Measurements from ENCODE around the gene ZNF407.

ZNF407 gene

DNA sequence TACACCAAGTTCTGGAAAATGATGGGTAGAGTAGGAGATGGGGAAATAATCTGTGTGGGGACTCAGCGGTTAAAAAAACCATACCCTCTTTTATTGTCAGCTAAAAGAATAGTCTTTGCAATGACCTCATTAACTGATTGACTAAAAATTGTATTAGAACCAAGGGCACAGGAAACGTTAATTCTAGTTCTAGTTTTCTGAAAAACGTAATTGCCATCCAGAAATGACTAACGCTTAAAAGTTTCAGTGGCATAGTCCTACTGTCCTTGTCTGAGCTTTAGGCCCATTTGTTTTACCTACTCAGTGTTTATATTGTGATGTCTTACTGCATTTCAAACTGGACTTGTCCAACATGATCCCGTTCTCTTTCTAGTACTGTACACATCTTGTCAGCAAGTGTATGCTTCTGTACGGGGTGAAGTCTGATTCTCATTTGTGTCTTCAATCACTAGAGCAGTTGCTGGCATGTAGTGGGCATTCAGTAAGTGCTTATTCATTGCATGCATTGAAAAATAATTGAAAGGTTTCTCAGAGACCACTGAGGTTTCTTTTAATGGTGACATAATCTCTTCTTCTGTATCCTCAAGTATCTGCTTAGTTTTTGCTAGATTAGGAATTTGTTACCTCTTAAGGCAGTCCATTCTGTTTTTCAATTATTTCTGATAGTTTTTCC, 81.5 kb downstream of the ZNF407 start:
- no peak for DNase-seq (ENCODE audit: low read depth, low spot score)

DNA sequence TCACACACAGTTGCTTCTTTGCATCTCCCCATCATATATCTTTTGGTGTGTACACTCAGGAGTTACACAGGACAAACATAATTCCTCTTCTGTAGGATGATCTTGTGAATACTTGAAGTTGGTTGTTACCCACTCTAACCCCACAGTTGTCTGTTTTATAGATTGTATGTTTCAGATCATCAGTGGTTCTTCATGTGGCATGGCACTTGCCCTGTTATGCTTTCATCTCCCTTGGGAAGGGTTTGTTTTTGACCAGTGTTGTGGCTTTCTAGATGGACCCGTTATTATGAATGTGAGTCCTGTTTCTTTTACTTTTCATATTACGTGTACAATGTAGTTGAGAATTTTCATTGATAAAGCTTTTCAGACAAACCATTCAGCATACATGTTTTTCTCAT, 82.0 kb downstream of the ZNF407 start:
- DNase-seq (ENCODE audit: low read depth, low spot score) = no peak

DNA sequence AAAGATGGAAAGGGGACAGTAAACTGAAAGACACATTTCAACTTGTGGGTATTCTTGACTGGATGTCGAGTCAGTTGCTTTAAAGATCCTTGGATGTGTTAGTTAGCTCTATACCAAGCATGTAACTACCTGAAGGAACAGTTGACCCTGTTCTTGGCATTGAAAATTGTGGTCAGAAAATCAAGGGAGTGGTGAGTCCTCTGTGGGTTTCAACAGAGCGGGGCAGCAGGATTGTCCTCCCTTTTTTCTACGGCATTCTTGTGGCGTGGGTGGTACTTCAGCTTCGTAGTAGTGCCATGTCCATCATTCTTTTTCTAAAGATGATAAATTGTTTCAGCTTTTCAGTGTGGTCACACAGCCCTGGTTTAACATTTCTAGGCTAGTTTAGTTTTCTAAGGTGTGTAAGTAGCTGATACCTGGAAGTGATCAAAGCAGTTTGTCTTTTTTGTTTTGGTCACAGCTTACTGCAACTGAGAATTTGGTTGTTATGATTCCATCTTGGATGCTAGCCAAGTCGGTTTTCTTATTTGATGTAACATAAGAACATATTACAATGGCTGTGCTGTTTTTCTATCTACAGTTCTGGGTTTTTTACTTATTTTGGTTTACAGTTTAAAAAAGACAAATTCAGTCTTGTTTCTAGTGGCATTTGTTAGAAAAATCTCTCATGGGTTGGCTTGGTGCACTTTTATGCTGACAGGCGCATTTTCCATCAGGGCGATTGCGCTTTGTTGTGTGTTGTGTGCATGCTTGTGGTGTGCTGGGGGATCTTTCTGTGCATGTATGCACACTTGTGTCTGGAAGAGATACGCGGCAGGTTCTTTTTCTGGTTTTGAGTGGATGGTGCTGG, 84.7 kb downstream of the ZNF407 start:
- DNase-seq (ENCODE audit: low read depth, low spot score) = peak; percentile 77

DNA sequence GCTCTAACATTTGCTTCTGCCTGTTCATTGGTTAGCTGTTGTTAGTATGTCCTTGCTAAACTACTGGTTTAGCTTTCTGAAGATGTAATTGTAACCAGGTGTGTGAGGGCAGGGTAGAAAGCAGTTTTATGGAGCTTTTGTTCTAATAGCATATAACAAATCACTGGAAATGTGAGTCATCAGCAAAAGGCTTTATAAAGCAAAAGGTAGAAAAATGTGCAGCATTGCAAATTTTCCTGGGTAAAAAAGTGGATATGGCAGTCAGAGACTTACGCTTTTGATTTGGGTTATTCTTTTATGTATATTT, 85.3 kb downstream of the ZNF407 start:
- peak; percentile 8 for DNase-seq (ENCODE audit: low read depth, low spot score)

DNA sequence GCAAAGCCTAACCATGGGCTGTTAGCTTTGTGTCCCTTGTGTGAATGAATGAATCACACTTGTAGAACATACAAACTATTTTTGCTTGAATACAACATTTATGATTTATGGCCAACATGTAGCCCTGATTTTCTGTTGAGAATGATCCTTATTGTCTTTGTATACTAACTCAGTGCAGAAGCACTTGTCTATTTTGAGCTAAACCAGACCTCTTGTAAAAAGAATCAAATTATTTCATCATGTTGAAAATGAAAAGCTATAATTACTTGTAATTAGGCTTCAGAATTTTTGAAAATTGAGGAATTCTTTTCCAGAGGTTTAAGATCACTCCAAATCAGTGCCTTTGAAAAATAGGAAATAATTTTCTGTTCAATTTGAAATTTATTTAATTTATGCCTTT, 85.9 kb downstream of the ZNF407 start:
- no peak for DNase-seq (ENCODE audit: low read depth, low spot score)

DNA sequence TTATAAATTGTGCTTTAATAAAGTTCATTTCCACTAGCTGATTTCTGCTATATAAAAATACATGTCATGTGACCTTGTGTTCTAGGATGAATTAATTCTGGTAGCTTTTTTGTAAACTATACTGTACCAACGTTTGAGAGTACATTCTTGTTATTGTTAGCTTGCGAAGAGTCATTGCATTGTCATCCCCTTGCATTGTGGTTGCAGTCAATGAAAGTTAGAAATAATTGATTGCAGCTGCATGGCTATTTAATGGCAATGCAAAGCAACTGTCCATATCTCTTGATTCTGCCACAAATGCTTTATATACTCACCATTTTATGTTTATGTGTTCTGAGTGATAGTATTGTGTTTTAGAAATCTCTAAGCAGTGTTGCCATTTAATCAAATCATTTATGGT, 91.6 kb downstream of the ZNF407 start:
- peak; percentile 22 for DNase-seq (ENCODE audit: low read depth, low spot score)

DNA sequence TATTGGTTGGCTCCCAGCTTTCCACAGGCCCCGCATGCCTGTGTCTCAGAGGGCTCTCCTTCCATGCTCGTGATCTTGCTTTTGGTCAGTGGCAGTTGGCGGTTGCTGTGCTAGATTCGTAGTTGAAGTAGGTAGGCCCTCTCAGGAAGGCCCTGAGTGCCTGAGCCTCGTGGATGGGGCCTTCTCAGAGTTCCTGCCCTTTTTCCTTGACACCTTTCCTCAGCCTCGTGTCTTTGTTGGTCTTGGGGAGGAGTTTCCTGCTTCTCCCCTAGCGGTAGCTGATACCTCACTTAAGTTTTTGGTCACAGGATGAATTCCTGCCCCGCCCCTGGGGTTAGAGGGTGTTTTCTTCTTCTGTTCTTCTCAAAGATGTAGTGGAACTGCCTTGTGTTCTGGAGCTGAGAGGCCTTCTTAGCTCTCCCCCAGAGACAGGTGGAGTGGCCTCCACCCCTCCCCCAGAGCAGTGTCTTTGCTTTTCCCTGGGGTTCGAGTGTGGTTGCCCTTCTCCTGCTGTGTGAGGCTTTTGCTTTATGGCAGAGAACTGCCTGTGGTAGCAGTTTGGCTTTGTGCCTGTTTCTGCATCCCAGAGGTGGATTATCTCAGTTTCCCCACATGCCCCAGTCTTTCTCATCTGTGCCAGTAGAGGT, 94.8 kb downstream of the ZNF407 start:
- no peak for DNase-seq (ENCODE audit: low read depth, low spot score)

DNA sequence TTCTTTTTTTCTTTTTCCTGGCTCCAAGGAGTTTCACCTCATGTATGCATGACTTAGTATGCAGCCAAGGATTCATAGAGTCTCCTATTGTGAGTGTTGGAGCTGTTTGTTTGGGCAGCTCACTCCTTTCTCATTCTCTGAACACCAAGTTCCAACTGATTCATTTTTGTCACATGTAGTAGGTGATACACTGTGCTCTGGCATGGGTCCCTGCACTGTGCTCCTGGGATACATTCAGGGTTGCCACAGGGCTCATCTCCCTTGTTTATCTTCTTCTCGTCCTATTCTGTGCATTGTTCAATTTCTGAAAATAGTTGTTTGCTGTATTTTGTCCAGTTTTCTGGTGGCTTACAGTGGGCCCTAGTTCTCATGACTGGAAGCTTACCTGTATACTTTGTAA, 96.8 kb downstream of the ZNF407 start:
- no peak for DNase-seq (ENCODE audit: low read depth, low spot score)

DNA sequence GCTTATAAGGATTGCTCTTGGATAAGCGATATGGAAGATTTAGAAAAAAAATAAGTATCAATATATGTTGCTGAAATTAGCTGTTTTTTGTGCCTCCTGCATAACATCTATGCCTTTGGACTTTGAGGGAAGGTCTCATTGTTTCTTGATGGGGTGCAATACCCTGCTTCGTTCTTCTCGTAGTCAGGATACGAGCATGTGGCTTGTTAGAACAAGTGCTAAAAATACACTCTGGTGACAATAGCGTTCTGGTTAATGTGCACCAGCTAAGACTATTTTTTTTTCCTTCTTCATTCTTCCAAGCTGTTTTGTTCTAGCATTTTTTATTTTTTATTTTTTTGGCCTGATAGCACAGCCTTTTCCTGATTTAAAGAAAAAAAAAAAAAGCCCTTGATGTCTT, 97.5 kb downstream of the ZNF407 start:
- DNase-seq (ENCODE audit: low read depth, low spot score) = no peak

DNA sequence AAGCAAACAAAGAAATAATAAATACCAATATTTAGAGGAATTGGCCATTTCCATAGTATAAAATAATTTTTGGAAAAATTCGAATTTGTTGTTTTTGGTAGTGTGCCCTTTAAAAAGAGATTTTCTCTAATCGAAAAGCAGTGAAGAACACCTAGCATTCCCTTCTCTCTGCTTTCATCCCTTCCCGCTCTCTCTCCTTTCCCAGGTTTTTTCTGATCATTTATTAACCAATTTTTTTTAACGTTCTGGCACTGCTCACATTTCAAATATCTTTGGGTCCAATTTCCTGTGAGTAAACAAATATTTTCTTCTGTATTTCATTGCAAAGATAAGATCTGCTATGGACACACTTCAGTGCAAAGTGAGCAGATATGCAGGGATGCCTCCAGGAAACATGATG, 101.2 kb downstream of the ZNF407 start:
- no peak for DNase-seq (ENCODE audit: low read depth, low spot score)

DNA sequence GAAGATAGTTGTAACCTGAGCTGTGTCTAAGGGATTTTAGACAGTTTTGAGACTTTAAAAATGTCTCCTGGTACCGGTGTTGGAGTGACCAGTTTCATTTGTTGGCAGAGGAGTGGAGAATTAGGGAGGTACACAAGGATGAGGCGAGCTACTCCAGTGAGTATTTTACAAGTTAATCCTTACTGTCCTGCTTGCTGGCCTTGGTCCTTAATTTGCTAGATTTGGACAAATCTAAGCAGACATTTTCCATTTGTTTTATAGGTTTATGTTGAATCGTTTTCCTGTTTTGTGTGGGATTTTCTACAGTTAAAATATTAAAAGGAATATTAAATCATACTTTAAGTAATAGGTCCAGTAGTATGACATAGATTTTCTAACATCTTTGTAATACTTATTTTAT, 101.8 kb downstream of the ZNF407 start:
- DNase-seq (ENCODE audit: low read depth, low spot score) = no peak

DNA sequence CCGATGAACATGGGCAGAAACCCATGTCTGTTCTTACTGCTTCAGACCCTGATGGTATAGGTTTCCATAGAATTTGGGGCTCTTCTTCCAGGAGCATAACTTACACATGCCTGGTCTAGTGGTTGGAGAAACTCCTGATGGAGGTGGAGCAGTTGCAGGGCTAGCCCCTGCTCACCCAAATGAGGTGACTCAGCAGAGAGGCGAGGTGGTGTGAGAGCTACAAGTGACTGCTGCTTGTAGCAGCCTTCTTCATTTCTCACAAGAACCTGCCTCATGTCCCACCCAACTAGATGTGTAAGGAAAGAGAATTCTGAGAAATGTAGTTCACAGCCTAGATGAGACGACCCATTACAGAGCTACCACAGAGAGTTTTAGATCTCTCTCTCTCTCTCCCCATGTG, 105.3 kb downstream of the ZNF407 start:
- DNase-seq (ENCODE audit: low read depth, low spot score) = no peak

DNA sequence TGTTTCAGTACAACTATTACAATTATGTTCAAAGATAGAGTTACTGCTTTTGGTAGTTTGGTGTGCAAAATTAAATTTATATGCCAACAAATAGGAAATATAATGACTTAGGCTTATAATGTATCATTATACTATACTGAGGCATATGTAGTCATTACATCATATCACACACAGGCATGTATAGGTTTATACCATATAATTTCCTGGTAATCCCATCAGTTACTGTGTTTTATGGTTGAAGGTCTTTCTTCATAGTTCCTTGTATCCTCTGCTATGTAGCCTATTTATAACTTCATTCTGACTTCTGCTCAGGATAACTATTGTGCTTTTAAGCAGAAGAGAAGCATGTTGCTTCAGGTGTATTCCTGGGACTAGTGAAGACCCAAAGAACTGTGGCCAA, 110.5 kb downstream of the ZNF407 start:
- DNase-seq (ENCODE audit: low read depth, low spot score) = no peak

DNA sequence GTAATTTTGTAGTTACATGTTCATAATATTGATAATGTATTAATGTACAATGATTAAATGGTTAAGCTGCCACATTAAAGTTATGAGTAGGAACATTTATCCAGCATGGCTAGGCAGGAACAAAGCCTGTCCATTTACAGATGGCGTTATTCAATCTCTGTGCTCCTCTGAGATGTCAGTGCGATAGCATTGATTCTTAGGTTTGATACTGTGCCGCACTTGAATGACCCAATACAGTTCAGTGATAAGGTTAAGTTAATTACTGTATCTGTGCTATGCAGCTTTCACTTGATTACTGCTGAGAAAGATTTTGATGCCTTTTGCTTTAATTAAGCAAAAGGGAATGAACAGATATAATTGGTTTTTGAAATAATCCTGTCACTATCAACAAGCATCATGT, 111.8 kb downstream of the ZNF407 start:
- no peak for DNase-seq (ENCODE audit: low read depth, low spot score)

DNA sequence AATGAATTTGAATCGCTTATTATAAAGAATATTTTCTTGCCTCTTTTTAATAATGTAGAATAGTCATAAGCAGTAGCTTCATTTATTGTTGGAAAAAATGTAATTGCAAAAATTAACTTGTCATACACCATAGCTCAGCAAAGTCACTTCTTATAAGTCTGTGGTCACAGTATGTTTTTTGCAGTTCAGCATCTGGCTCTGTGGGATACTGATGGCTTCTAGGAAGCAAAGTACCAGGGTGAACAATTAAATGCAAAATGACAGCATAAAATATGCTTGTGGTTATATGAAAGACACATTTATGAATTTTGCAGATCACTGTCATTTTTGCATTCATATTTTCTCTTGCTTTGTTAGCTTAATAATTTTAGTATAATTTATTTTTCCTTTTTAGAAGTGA, 116.5 kb downstream of the ZNF407 start:
- no peak for DNase-seq (ENCODE audit: low read depth, low spot score)

DNA sequence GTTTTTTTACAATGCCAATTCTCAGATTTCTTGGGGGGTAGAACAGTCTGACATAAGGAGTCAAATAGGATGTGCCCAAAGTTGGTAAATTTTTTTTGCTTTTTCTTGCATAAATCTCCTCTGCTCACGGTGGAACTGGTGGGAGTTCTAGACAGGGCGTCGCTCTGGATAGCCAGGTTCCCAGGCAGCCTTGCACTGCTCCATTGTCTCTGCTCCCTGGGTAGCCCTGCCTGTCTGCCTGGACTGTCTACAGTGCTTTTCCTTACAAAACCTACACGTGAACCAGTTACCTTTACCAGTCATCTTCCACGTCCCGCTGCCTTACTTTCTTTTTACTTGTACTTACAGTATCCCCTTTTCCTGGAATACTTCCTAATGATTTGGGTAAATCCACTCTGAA, 117.1 kb downstream of the ZNF407 start:
- no peak for DNase-seq (ENCODE audit: low read depth, low spot score)

DNA sequence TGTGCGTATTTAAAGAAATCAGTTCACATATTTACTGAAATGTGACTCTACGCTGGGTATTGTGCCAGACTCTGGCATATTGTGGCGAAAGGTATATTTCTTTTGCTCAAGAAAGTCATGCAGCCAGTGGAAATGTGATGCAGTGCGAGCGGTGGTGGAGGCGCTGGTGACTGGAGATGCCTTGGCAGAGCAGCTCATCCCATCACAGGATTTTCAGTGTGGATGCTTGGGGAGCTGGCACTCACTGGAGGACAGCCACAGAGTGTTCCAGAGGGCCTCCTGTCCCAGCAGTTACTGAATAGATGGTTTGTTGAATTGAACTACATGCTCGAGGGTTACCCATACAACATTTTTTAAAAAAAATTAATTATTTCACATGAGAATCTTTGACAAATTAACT, 117.6 kb downstream of the ZNF407 start:
- DNase-seq (ENCODE audit: low read depth, low spot score) = no peak

DNA sequence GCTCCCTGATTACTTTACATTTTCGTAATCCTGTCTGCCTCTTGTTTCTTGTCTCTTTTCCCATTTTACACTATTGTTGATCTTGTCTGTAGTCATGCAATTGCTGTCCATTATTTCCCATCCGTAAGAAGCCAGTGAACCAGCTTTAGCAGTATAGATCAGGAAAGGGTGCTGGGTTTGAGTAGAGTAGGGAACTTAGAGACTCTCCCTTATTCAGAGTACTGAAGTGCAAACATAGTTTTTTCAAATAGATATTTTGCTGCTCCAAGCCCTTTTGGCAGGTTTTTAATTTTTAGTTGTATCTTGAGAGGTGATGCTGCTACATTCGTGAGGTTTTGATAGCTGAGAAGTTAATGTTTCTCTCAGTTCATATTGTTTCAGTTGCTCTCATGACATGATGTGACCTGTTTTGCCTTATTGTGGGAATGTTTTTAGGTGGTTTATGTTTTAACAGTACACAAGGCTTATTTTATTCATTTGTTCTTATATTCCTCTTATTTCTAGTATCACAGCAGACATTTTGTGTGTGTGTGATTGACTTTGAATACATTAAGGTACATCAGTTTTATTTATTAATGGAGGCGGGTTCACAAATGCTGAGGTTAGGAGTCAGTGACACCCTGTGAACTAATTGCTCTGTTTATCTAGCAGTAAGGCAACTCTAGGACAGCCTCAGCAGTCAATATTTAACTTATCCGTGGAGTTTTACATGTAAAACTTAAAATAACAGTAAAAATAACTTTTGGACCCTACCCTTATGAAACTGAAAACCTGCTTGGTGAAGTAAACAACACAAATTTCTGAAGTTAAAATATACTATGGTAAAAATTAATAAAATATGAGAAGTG, 118.4 kb downstream of the ZNF407 start:
- DNase-seq (ENCODE audit: low read depth, low spot score) = no peak

DNA sequence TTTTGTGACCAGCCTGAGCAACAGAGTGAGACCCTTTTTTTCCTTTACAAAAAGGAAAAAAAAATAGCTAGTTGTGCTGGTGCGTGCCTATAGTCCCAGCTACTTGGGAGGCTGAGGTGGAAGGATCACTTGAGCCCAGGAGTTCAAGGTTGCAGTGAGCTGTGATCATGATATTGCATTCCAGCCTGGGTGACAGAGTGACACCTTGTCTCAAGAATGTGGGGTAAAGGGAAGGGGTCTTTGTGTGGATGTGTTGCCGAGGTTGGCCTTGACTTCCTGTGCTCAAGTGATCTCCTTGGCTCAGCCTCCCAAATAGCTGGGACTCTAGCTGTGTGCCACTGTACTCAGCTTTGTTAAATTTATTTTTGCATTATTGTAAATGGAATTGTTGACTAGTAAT, 120.6 kb downstream of the ZNF407 start:
- no peak for DNase-seq (ENCODE audit: low read depth, low spot score)

DNA sequence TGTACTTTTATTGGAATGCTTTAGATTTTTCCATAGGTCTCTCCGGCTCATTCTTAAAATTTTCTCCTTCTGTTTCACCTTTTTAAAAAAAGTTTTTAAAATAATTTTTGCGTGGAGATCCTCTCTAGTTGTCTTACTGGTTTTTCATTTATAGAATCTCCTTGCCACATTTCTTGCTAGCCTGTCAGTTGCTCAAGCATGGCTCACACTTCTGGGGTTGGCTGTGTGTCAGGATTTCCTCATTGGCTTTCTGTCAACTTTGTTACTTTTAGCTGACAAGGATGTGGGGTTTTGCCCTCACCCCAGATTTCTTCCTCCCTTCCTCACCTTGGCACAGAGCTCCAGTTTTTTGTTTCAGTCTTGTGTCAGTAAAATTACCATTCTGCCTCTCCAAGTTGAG, 124.6 kb downstream of the ZNF407 start:
- peak; percentile 31 for DNase-seq (ENCODE audit: low read depth, low spot score)

DNA sequence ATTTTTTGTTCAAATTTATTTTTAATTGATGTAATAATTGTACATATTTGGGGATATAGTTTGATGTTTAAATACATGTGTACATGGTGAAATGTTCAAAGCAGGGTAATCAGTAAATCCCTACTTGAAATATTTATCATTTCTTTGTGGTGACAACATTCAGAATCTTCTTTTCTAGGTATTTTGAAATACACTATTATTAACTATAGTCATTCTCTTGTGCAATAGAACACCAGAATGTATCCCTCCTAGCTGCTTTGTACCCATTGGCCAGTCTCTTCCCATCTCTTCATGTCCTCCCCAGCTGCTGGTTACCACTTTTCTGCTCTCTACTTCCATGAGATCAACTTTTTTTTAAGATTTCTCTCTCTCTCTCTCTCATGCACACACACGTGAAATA, 126.5 kb downstream of the ZNF407 start:
- no peak for DNase-seq (ENCODE audit: low read depth, low spot score)

DNA sequence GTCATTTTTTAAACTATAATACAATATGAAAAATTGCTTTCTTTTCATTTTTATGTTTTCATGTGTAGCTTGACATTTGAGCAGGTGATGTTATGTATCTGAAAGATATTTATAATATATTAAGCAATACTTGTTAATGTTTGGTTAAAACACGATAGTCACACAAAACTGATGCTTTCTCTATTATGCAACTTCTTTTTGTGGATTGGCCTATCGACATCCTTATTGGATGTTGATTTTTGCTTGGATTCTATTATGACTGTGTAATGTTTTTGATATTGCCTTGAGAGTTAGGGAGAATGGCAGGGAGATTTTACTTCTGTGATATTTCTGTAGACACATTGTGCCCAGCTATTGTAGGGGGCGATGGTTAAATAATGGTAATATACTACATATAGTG, 128.0 kb downstream of the ZNF407 start:
- DNase-seq (ENCODE audit: low read depth, low spot score) = no peak

Measured in astrocyte of the hippocampus (primary cell).